ENCODE data around the gene TELO2.

Gene TELO2

DNA sequence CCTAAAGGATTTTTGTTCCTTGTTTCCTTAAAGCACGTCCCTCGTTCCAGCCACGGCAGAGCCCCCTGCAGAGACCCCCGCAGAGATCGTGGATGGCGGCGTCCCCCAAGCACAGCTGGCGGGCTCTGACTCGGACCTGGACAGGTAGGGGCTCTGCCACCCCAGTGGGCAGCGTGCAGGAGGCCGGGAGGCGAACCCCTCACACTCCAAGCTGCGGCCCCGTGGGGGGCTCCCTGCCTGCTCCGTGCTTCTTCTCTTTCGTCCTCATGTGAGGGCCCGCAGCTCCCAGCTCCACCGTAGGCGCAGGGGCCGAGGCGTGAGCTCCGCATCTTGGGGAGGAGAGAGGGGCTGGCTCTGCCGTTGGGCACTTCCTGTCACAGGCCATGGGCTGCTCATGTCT, 8.5 kb downstream of the TELO2 start:
- TF ChIP-seq EZH2phosphoT487 (IDR thresholded peaks at IDR 0.05; ENCODE audit: low read depth), result no peak
- no peak for TF ChIP-seq CTCF (IDR thresholded peaks at IDR 0.05; ENCODE audit: low read depth, low read length)
- no peaks in the 10 kb centered on the region for H3K79me2 ChIP-seq (ENCODE audit: low read length)
- no peaks in the 10 kb centered on the region for H4K20me1 ChIP-seq (ENCODE audit: insufficient read depth, low read length)
- H3K4me3 ChIP-seq (ENCODE audit: low read length), result no peak overlapping the region
- no peaks in the 10 kb centered on the region for H3K9me3 ChIP-seq (ENCODE audit: insufficient read depth, low read length)
- no peak overlapping the region for H3K9ac ChIP-seq (ENCODE audit: low read length)
- H3K27me3 ChIP-seq (ENCODE audit: low read depth, low read length), result no peaks in the 10 kb centered on the region
- no peak overlapping the region for H2AFZ ChIP-seq (ENCODE audit: low read depth, low read length)
- no peak overlapping the region for H3K27ac ChIP-seq (ENCODE audit: low read length)
- H3K36me3 ChIP-seq (replicated peaks; ENCODE audit: low read depth, low read length), result peaks cover 33% of the 10 kb centered on the region
- no peaks in the 10 kb centered on the region for H3K4me1 ChIP-seq (ENCODE audit: low read length)
- H3K4me2 ChIP-seq (ENCODE audit: low read length), result no peak overlapping the region

GRCh38 chr16:1502092-1503004, 9.2 kb downstream of the TELO2 start:
- Histone ChIP-seq H2AFZ (ENCODE audit: low read depth, low read length) (no peak overlapping the region), H3K9ac (ENCODE audit: low read length) (no peak overlapping the region), H3K4me2 (ENCODE audit: low read length) (no peak overlapping the region), H4K20me1 (ENCODE audit: insufficient read depth, low read length) (no peaks in the 10 kb centered on the region), H3K9me3 (ENCODE audit: insufficient read depth, low read length) (no peaks in the 10 kb centered on the region), H3K27me3 (ENCODE audit: low read depth, low read length) (no peaks in the 10 kb centered on the region), H3K27ac (ENCODE audit: low read length) (no peak overlapping the region), H3K36me3 (replicated peaks; ENCODE audit: low read depth, low read length) (peaks cover 27% of the 10 kb centered on the region), H3K4me1 (ENCODE audit: low read length) (no peaks in the 10 kb centered on the region), H3K79me2 (ENCODE audit: low read length) (no peaks in the 10 kb centered on the region), H3K4me3 (ENCODE audit: low read length) (no peak overlapping the region)
- TF ChIP-seq EZH2phosphoT487 (IDR thresholded peaks at IDR 0.05; ENCODE audit: low read depth) (no peak), CTCF (IDR thresholded peaks at IDR 0.05; ENCODE audit: low read depth, low read length) (no peak)

GRCh38 chr16:1503110-1503955, 10.2 kb downstream of the TELO2 start:
- H2AFZ ChIP-seq (ENCODE audit: low read depth, low read length), result no peak overlapping the region
- no peaks in the 10 kb centered on the region for H3K79me2 ChIP-seq (ENCODE audit: low read length)
- no peaks in the 10 kb centered on the region for H4K20me1 ChIP-seq (ENCODE audit: insufficient read depth, low read length)
- no peak overlapping the region for H3K9ac ChIP-seq (ENCODE audit: low read length)
- no peak overlapping the region for H3K4me3 ChIP-seq (ENCODE audit: low read length)
- TF ChIP-seq CTCF (IDR thresholded peaks at IDR 0.05; ENCODE audit: low read depth, low read length), result no peak
- no peak for TF ChIP-seq EZH2phosphoT487 (IDR thresholded peaks at IDR 0.05; ENCODE audit: low read depth)
- no peaks in the 10 kb centered on the region for H3K27me3 ChIP-seq (ENCODE audit: low read depth, low read length)
- H3K36me3 ChIP-seq (replicated peaks; ENCODE audit: low read depth, low read length), result peaks cover 24% of the 10 kb centered on the region
- H3K4me2 ChIP-seq (ENCODE audit: low read length), result no peak overlapping the region
- H3K4me1 ChIP-seq (ENCODE audit: low read length), result no peaks in the 10 kb centered on the region
- H3K27ac ChIP-seq (ENCODE audit: low read length), result no peak overlapping the region
- no peaks in the 10 kb centered on the region for H3K9me3 ChIP-seq (ENCODE audit: insufficient read depth, low read length)
